ENCODE measurements around the gene HKDC1.

DNA sequence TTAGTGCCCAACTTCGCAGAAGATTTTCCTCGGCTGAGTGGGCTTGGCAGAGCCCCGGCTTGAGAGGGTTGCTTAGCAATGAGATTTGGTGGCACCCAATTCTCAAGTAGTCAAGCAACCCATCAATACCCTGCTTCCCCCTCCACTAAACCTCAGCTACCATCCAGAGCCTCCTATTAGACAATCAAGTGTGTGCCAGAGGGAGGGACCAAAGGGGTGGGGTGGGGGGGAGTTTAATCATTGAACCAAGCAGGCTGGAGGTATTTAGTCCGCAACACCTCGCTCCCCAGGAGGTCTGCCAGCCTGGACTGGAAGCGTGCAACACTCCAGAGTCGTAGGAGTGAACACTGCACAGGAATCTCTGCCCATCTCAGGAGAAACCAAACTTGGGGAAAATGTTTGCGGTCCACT is at the start of gene HKDC1:
- no peak for TF ChIP-seq POLR2A (IDR thresholded peaks at IDR 0.05)
- TF ChIP-seq, protein P1, sequence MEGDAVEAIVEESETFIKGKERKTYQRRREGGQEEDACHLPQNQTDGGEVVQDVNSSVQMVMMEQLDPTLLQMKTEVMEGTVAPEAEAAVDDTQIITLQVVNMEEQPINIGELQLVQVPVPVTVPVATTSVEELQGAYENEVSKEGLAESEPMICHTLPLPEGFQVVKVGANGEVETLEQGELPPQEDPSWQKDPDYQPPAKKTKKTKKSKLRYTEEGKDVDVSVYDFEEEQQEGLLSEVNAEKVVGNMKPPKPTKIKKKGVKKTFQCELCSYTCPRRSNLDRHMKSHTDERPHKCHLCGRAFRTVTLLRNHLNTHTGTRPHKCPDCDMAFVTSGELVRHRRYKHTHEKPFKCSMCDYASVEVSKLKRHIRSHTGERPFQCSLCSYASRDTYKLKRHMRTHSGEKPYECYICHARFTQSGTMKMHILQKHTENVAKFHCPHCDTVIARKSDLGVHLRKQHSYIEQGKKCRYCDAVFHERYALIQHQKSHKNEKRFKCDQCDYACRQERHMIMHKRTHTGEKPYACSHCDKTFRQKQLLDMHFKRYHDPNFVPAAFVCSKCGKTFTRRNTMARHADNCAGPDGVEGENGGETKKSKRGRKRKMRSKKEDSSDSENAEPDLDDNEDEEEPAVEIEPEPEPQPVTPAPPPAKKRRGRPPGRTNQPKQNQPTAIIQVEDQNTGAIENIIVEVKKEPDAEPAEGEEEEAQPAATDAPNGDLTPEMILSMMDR (IDR thresholded peaks at IDR 0.05) = no peak

All from vagina (tissue), 2 donors.